ENCODE measurements around the gene MAP3K9.
A peak's percentile ranks its signal among the peaks of the same experiment; 100 is the strongest.

Gene MAP3K9

GRCh38 chr14:70821584-70822529, 12.5 kb upstream of the MAP3K9 start:
- DNase-seq (ENCODE audit: low read depth), result peak; percentile 62

DNA sequence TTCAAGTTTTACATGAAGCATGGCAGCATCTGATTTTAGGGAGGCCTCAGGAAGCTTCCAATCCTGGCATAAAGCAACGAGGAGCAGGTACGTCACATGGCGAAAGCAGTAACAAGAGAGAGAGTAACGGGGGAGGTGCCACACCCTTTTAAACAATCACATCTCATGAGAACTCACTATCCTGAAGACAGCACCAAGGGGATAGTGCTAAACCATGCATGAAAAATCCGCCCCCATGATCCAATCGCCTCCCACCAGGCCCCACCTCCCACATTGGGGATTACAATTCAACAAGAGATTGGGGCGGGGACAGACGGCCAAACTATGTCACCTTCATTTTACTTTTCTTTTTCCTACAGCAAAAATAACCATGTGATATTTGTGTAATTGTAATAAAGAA, 7.2 kb upstream of the MAP3K9 start:
- no peak for DNase-seq (ENCODE audit: low read depth)

DNA sequence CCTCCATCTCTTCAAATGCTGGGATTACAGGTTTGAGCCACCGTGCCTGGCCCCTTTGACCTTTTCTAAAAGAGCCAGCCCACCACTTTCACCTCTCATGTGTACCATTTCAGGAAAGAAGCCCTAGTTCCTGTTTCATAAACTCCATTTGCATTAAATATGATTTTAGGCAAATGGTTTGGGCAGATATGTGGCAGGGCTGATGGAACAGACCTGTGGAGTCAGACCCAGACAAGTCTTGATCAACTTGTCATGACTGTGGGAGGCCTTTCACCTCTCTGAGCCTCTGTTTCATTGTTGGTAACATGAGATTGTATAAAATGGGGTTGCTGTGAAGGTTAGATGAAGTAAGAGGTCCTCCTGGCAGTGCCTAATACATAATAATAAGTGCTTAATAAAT, 5.2 kb upstream of the MAP3K9 start:
- no peak for DNase-seq (ENCODE audit: low read depth)

GRCh38 chr14:70812124-70812818, 3.0 kb upstream of the MAP3K9 start:
- no peak for DNase-seq (ENCODE audit: low read depth)

DNA sequence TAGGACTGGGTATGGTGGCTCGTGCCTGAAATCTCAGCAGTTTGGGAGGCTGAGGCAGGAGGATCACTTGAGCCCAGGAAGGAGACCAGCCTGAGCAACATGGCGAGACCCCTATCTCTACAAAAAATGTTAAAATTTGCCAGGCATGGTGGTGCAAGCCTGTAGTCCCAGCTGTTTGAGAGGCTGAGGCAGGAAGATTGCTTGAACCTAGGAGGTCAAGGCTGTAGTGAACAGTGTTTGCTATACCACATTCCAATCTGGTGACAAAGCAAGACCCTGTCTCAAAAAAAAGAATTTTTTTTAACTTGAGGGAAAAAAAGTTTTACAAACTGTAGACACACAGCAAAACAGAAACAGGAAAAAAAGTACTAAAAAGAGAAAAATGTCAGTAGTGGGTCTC, 2.3 kb upstream of the MAP3K9 start:
- no peak for DNase-seq (ENCODE audit: low read depth)

DNA sequence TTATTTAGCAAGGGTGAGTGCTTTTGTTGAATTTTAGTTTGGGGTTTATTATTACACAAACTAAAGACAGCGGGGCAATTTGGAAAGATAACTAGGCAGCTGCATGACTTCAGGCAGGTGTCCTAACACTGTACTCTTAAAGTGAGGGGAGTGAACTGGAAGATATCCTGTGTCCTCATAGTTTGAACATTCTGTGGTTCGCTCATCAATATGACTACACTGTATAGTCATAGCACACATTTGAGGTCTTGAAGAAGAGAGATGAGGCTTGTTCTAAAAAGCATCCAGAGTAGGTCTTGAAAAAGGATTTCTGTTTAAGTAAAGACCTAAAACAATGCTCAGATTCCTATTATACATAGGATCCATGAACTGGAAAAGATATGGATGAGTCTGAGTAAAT, 1.7 kb upstream of the MAP3K9 start:
- no peak for DNase-seq (ENCODE audit: low read depth)

DNA sequence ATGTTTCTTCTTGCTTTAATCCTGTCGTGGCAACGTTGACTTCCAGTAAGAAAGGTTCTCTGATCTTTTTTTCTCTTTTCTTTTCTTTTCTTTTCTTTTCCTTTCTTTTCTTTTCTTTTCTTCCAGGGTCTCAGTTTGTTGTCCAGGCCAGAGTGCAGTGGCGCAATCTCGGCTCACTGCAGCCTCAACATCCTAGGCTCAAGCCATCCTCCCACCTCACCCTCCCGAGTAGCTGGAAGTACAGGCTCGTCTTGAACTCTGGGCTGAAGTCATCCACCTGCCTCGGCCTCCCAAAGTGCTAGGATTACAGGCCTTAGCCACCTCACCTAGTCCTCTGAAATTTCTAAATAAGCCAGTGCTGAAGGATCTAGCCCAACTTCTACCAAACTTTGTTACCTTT, 1.3 kb upstream of the MAP3K9 start:
- no peak for DNase-seq (ENCODE audit: low read depth)

DNA sequence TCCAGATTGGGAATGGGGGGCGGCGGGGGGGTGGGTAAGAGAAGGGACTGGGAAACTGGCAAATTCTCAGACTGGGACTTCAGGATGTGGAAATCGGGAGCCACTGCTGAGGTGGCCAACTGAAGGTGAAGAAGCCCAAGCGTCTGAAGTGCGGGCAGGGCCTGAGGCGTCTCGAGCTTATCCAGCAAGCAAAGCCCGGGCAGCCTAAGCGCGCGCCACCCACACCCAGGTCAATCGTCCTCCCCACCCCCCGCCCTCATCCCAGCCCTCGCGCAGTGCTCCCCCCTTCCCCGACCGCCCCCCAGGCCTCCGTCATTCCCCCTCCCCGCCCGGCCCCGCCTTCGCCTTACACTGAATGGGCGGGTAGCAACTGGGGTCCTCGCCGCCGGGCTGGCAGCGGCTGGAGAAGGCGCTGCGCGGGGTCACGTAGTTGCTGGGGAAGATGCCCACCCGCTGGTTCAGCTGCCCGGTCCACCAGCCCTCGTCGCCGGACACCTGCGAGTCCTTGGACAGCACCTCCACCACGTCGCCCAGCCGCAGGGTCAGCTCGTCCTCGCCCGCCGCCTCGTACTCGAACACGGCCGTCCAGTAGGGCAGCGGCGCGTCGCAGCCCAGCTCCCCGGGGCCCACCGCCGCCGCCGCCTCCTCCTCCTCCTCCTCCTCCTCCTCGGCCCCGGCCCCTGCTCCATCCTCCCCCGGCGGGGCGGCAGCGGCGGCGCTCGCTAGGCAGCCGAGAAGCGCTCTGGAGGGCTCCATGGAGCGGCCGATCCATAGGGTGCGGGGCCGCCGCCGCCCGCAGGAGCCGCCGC, 693 bp downstream of the MAP3K9 start:
- peak; percentile 23 for DNase-seq (ENCODE audit: low read depth)

GRCh38 chr14:70807898-70808415, 1.4 kb downstream of the MAP3K9 start:
- DNase-seq (ENCODE audit: low read depth), result peak; percentile 28

DNA sequence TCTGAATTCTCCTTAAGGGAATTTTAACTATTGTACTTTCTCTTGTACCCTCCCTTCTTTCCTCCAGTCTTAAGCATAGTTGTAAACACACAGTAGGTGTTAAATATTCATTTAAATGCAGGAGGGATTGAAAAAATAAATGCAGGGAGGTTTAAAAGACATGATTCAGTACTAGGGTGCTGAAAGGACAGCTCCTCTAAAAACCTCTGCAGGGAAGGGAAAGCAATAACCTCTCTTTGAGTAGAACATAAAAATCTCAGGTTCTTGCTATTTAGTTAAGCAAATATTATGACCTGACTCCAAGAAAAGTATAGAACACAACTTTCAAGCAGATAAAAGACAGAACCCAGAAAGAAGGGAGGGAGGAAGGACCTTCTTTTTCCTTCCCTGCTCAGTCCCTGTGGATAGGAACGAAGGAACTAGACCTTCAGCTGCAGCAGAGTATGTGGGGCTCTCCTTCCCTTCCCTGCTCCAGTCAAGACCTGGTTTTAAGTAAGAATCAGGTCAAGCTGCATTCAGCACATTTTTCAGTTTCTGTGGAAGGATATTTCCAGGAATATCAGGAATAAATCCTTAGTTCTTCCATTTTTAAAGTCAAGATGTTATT, 4.7 kb downstream of the MAP3K9 start:
- no peak for DNase-seq (ENCODE audit: low read depth)

DNA sequence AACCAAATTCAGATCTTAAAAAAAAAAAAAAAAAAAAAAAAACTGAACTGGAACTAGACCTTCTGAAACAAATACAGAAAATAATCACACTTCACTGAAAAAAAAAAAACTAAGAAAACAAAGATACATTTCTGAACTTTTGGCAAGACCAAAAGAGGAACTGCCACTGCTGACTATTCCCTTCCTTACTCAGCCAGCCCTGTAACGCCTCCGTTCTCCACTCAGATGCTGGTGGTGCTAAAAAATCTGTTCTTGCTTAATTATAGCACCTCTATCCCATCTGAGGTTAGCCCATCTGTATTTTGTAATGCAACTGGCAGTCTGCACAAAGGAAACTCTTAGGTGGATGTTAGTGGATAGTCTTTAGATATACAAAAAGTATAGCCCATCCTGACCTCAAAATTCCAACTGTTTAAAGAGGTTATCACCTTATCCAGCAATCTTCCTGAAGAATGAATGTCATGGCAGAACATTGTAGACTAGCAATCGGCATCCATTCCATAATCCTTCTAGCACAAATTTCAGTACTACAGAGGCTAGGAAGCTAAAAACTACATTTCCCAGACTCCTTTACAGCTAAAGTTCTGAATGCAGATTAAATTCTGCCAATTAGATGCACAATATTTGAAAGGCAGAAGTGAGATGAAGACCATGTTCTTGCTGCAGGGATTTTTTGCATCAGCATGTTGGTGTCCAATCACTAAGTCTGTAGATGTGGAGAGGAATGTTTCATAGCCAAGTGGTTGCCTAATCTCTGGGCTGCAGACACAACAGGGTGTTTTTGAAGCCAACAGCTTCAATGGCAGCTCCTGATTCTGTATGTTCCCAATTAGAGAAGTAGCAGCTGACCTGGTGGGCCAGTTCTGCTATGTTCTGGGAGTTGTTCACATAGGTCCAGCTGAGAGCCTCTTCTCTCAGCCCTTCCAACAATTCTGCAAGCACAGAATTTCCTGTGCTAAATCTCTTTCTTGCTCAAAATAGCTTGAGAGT, 5.7 kb downstream of the MAP3K9 start:
- DNase-seq (ENCODE audit: low read depth), result no peak

DNA sequence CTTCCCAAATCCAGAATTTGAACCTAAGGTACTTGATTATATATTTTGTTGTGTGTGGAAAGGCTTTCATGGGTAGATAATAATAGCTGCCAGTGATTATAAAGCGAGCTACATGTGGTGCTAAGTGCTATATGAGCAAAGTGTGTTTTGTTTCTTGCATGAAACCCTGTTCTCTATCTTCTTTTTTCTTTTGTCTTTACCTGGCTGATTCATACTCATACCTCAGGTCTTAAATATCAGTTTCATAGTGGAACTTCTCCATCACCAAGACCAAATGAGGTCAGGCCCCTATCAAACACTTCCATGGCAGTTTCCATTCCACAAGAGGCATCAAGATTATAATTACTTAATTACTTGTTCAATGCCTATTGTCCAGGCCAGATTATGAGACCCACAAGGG, 6.9 kb downstream of the MAP3K9 start:
- DNase-seq (ENCODE audit: low read depth), result no peak

DNA sequence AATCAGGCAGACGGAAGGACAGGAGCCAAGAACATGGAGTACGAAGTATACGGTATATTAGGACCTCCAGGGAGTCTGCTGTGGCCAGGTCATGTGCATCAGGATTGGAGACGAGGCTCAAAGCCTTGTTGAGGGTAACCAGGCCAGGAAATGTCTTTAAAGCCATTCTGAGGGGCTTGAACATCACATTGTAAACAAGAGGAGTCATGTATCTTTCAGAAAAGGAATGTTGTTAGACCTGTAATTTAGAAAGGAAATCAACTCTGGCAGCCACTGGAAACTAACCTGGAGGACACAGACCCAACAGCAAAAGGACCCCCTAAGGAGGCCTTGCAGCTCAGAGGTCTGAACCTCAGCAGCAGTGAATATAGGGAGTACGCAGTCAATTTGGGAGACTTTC, 7.5 kb downstream of the MAP3K9 start:
- DNase-seq (ENCODE audit: low read depth), result no peak

GRCh38 chr14:70796551-70796950, 12.8 kb downstream of the MAP3K9 start:
- no peak for DNase-seq (ENCODE audit: low read depth)

GRCh38 chr14:70794294-70794693, 15.0 kb downstream of the MAP3K9 start:
- no peak for DNase-seq (ENCODE audit: low read depth)

- DNase-seq (ENCODE audit: low read depth), result no peak
Observed at GRCh38 chr14:70793637-70794036, 15.7 kb downstream of the MAP3K9 start.

DNA sequence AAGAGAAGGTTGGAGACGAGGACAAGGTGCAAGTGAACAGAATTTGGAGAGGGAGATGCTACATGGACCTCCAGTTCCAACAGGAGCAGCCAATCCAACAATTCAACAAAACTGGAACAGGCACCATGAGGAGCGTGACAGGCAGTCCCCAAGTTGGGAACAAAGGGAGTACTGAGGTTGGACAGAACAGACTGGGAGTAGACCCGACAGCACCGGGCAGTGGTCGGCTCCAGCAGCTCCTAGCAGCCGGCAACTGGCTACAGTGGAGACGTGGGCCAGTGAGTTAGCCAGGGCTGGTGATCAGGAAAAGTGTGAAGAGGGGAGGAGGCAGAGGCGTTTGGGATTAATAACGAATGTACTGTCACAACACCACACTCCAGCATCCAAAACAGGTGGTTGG, 16.4 kb downstream of the MAP3K9 start:
- DNase-seq (ENCODE audit: low read depth), result no peak

DNA sequence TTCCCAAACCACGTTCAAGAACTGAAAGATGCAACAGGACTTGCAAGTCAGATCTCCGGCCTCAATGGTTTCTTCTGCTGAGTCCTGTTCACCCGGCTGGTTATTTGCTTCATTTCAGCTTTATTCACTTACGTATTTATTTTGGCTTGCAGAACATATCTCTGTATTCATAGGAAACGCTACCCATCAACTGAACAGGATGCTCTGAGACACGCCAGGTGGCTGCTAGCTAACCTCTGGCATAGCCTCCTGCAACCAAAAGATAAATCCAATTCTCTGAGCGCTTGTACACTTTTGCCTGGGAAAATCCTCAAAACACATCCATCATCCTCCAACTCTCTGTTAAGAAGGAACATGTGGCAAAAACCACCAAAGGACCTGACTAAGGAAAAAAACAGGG, 17.3 kb downstream of the MAP3K9 start:
- DNase-seq (ENCODE audit: low read depth), result no peak

- no peak for DNase-seq (ENCODE audit: low read depth)
Observed at GRCh38 chr14:70789961-70790360, 19.4 kb downstream of the MAP3K9 start.

DNA sequence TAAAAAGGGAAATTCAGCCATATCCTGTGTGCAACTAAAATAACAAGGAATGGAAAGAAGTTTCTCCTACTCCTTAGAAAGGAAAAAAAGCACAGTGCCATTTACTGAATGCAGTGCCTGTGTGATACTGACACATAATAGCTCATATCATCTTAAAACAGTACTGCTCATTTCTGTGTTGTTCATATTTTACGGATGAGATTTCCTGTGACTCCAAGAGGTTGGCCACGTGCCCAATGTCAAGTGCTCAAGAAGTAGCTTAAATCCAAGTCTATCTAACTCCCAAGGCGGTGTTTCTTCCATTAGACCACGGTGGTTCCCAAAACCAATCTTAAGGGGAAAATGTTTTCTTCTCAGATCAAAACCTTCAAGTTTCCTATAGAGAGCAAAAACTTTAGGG, 20.0 kb downstream of the MAP3K9 start:
- no peak for DNase-seq (ENCODE audit: low read depth)

GRCh38 chr14:70788898-70789297, 20.4 kb downstream of the MAP3K9 start:
- DNase-seq (ENCODE audit: low read depth), result no peak

Measured in activated T-helper 9 cell treated with anti-CD3 and anti-CD28 coated beads, Interleukin-2, amount 50 U/mL, for 16 hours (primary cell).